Mucosa of stomach (tissue), 1 donor: Measurements from ENCODE around the gene TMPRSS6.

ENCODE experiments used
- H3K27me3 ChIP-seq: one replicate; pipeline ENCODE4 v1.7.0; 2013; ENCODE audit warnings: mild to moderate bottlenecking, low read length; ENCODE audit not compliant: control insufficient read depth, insufficient read depth
- H3K36me3 ChIP-seq: one replicate; pipeline ENCODE4 v1.7.0; 2013; ENCODE audit warnings: low read length; ENCODE audit not compliant: control insufficient read depth, insufficient read depth
- H3K4me1 ChIP-seq: one replicate; pipeline ENCODE4 v1.7.0; 2013; ENCODE audit warnings: mild to moderate bottlenecking, low read length; ENCODE audit not compliant: control insufficient read depth, insufficient read depth
- H3K4me3 ChIP-seq: one replicate; pipeline ENCODE4 v1.7.0; 2013; ENCODE audit warnings: low read length
- H3K9ac ChIP-seq: one replicate; pipeline ENCODE4 v1.7.0; 2013; ENCODE audit warnings: mild to moderate bottlenecking, low read length, moderate library complexity
- H3K9me3 ChIP-seq: one replicate; pipeline ENCODE4 v1.7.0; 2013; ENCODE audit warnings: mild to moderate bottlenecking, low read length, moderate library complexity; ENCODE audit not compliant: control insufficient read depth
- donor health status: Pancreatic carcinoma.

TMPRSS6 gene

DNA sequence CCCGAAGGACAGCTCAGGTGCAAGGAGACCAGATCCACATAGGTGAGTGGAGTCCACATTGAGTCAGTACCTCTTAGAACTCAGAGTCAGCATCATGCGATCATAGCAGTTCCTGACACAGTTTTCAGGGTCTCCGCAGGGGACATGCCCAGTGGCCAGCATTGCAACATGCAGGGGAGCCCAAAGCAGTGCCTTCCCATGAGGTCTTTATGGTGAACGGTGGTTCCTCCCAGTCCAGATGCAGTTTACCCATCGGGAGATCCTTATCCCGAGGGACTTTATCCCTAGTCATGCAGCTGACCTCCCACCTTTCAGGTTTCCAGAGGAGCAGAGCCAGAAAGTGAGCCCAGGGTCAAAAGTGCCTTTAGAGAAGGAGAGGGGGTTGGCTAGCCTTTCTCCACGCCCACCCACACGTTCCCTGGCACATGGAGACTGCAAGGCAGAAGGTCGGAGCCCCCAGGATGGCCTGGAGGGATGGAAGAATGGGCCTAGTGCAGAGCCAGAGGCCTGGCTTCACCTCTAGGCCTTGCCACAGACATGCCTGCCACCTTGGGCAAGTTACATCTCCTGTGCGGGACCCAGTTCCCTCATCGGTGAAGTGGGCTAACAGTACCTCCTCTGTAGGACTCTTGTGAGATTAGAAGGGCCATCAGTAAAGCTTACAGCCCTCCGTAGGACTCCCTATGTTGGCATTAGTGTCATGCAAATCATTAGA lies 51.6 kb downstream of the TMPRSS6 start:
- peaks cover 16% of the 10 kb centered on the region for H3K4me1 ChIP-seq

GRCh38 chr22:37057226-37057625 lies 52.3 kb downstream of the TMPRSS6 start:
- H3K27me3 ChIP-seq = no peaks in the 10 kb centered on the region
- H3K4me1 ChIP-seq = peaks cover 18% of the 10 kb centered on the region
- H3K4me3 ChIP-seq = no peak overlapping the region
- H3K9ac ChIP-seq = no peak overlapping the region
- H3K36me3 ChIP-seq = no peaks in the 10 kb centered on the region
- H3K9me3 ChIP-seq = no peaks in the 10 kb centered on the region

More for the DNA sequence above, 51.6 kb downstream of the TMPRSS6 start:
- Histone ChIP-seq H3K9ac (no peak overlapping the region), H3K9me3 (no peaks in the 10 kb centered on the region), H3K4me3 (no peak overlapping the region), H3K36me3 (no peaks in the 10 kb centered on the region), H3K27me3 (no peaks in the 10 kb centered on the region)

DNA sequence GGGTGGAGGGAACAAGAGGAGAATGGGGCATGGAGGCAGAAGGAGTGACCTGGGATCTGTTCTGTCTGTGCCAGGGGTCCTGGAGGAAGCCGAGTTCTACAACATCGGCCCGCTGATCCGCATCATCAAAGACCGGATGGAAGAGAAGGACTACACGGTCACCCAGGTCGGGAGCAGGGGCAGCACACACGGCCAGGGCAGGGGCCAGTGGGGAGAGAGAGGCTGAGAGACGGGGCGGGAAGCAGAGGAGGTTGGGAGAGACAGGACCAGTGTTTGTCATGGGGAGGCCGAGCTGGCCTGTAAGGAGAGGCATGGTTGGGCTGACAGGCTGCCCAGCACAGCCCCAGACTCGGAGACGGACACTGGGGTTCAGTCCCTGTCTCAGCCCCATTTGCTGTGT lies 53.3 kb downstream of the TMPRSS6 start:
- Histone ChIP-seq H3K4me3 (no peak overlapping the region), H3K36me3 (no peaks in the 10 kb centered on the region), H3K9me3 (no peaks in the 10 kb centered on the region), H3K4me1 (peaks cover 24% of the 10 kb centered on the region), H3K27me3 (no peaks in the 10 kb centered on the region), H3K9ac (no peak overlapping the region)

- H3K4me3 ChIP-seq = no peak overlapping the region
- H3K36me3 ChIP-seq = no peaks in the 10 kb centered on the region
- H3K4me1 ChIP-seq = peaks cover 24% of the 10 kb centered on the region
- H3K9ac ChIP-seq = no peak overlapping the region
- H3K9me3 ChIP-seq = no peaks in the 10 kb centered on the region
- no peaks in the 10 kb centered on the region for H3K27me3 ChIP-seq
Measured at GRCh38 chr22:37054600-37055365, 54.7 kb downstream of the TMPRSS6 start.

GRCh38 chr22:37054056-37054395 lies 55.5 kb downstream of the TMPRSS6 start:
- Histone ChIP-seq H3K4me3 (no peak overlapping the region), H3K4me1 (peaks cover 24% of the 10 kb centered on the region), H3K36me3 (no peaks in the 10 kb centered on the region), H3K27me3 (no peaks in the 10 kb centered on the region), H3K9ac (no peak overlapping the region), H3K9me3 (no peaks in the 10 kb centered on the region)

- no peaks in the 10 kb centered on the region for H3K27me3 ChIP-seq
- no peak overlapping the region for H3K4me3 ChIP-seq
- H3K4me1 ChIP-seq = peaks cover 24% of the 10 kb centered on the region
- H3K9me3 ChIP-seq = no peaks in the 10 kb centered on the region
- no peak overlapping the region for H3K9ac ChIP-seq
- H3K36me3 ChIP-seq = no peaks in the 10 kb centered on the region
Measured at GRCh38 chr22:37053310-37054055, 56.0 kb downstream of the TMPRSS6 start.

GRCh38 chr22:37052386-37053309 lies 56.9 kb downstream of the TMPRSS6 start:
- Histone ChIP-seq H3K9me3 (no peaks in the 10 kb centered on the region), H3K4me1 (peaks cover 24% of the 10 kb centered on the region), H3K27me3 (no peaks in the 10 kb centered on the region), H3K9ac (peak overlapping the region; percentile 37), H3K4me3 (no peak overlapping the region), H3K36me3 (no peaks in the 10 kb centered on the region)

DNA sequence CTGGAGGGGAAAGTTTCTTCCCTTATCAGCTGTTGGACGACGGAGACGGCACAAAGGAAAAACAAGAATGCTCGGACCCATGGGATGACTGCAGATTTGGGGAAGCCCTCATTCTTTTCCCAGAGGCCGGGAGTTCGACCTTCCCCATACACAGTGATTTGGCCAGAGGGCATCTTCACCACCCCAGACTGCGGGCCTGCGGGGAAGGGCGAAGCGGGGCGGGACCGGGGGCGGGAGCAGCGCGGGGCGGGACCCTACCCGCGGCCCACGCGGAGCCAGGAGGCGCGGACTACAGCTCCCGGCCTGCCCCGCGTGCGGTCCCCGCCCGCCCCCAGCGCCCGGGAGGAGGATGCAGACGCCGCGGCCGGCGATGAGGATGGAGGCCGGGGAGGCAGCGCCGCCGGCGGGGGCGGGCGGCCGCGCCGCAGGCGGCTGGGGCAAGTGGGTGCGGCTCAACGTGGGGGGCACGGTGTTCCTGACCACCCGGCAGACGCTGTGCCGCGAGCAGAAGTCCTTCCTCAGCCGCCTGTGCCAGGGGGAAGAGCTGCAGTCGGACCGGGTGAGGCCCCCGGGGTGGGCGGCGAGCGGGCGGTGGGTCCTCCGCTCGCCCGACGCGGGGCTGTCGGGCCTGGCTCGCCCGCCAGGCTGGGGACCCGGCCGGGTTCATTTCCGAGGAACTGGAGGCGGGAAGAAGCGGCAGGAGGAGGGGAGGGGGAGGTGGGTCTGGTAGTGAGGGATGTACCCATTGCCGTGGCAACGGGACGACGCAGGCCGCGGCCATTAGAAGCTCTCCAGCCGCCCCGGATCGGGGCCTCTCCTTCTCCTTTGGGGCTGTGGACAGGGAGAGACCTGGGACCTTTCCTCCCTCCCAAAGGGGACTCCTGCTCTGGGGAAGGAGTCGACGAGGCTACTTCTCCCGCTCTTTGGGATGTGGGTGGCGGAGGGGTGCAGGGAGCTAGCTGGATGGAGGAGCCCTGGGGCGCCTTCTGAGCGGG lies 57.8 kb downstream of the TMPRSS6 start, which contains the start of gene KCTD17:
Gene KCTD17 (plus strand): TSS at position 352 of the 995 bp plus-strand sequence. CDS start 19 bp downstream, at position 371.
- Histone ChIP-seq H3K9ac (peak within 1 kb of the TSS; percentile 37), H3K36me3 (no peaks in the 10 kb centered on the region), H3K27me3 (no peaks in the 10 kb centered on the region), H3K4me3 (no peak within 1 kb of the TSS), H3K9me3 (no peaks in the 10 kb centered on the region), H3K4me1 (peaks cover 24% of the 10 kb centered on the region)

DNA sequence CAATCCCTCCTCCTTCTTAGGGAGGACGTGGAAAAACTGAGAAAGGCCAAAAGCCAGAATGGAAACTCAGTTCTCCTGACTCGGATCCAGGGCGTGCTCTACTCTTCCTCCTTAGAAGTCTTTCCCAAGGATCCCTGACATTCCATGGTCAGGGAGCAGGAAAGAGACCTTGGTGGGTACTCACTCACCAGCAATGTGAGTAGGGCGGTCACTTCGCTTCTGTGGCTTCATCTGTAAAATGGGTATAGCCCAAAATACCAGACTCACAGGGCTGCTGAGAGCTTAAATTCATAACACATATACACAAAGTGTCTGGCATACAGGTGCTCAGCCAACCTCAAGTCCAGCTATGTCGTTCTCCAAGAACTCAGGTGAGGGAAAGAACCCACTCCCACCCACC lies 58.6 kb downstream of the TMPRSS6 start:
- Histone ChIP-seq H3K9me3 (no peaks in the 10 kb centered on the region), H3K4me1 (peaks cover 24% of the 10 kb centered on the region), H3K36me3 (no peaks in the 10 kb centered on the region), H3K4me3 (no peak overlapping the region), H3K9ac (no peak overlapping the region), H3K27me3 (no peaks in the 10 kb centered on the region)

DNA sequence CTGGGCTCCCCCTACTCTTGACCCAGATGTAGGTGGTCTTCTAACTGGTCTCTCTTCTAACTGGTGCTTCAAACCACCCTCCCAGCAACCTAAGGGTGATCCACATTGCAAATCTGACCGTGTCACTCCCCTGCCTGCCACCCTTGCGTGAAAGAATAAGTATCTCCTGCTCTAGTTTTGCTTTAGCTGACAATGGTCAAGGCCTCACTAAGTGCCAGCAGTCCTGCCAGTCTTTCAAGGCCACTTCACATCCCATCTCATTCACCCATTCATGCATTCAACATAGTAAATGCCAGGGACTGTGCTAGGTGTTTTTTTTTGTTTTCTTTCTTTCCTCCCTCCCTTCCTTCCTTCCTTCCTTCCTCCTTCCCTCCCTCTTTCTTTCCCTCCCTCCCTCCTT lies 60.3 kb downstream of the TMPRSS6 start:
- no peaks in the 10 kb centered on the region for H3K27me3 ChIP-seq
- H3K36me3 ChIP-seq = no peaks in the 10 kb centered on the region
- no peak overlapping the region for H3K4me3 ChIP-seq
- H3K9me3 ChIP-seq = no peaks in the 10 kb centered on the region
- peaks cover 32% of the 10 kb centered on the region for H3K4me1 ChIP-seq
- H3K9ac ChIP-seq = no peak overlapping the region
